SKM-1 treated with dmso at 0.1 percent for 144 hours (cell line): ENCODE results near the gene TUBE1.
A peak's percentile ranks its signal among the peaks of the same experiment; 100 is the strongest.

Experiments
- DNase-seq: peaks from one replicate; lab custom pipeline; 2025; ENCODE audit not compliant: unreplicated experiment; lab: John Stamatoyannopoulos, UW

Gene TUBE1

GRCh38 chr6:112037783-112038216 lies 49.5 kb downstream of the TUBE1 start:
- no peak for DNase-seq

- no peak for DNase-seq
These were observed 51.1 kb downstream of the TUBE1 start for GRCh38 chr6:112036088-112036637.

GRCh38 chr6:112034616-112034995 lies 52.7 kb downstream of the TUBE1 start:
- no peak for DNase-seq

GRCh38 chr6:112033791-112034615 lies 53.3 kb downstream of the TUBE1 start:
- DNase-seq: no peak

- DNase-seq: no peak
These were observed 54.6 kb downstream of the TUBE1 start for GRCh38 chr6:112032728-112033127.

GRCh38 chr6:112031960-112032359 lies 55.3 kb downstream of the TUBE1 start:
- no peak for DNase-seq

GRCh38 chr6:112030961-112031660 lies 56.2 kb downstream of the TUBE1 start:
- DNase-seq: no peak

GRCh38 chr6:112030206-112030960 lies 56.9 kb downstream of the TUBE1 start:
- no peak for DNase-seq

GRCh38 chr6:112029045-112029822 lies 58.0 kb downstream of the TUBE1 start:
- DNase-seq: peak; percentile 64

- DNase-seq: no peak
These were observed 59.2 kb downstream of the TUBE1 start for GRCh38 chr6:112027942-112028674.

- no peak for DNase-seq
These were observed 60.3 kb downstream of the TUBE1 start for GRCh38 chr6:112026933-112027332.

GRCh38 chr6:112024464-112024863 lies 62.8 kb downstream of the TUBE1 start:
- no peak for DNase-seq

GRCh38 chr6:112022749-112023148 lies 64.5 kb downstream of the TUBE1 start:
- DNase-seq: no peak

- DNase-seq: no peak
These were observed 65.5 kb downstream of the TUBE1 start for GRCh38 chr6:112021691-112022310.
